Transverse colon (tissue), 4 donors: ENCODE measurements around the gene BAG5. TPM values are rescaled to one million over a fixed set of nuclear protein-coding genes. Genes with fewer than 3 reads are reported as not detected.

Experiments used
- DNase-seq: peaks from one replicate; pipeline ENCODE4 v3.0.0-alpha.2; 2019
- H3K27ac ChIP-seq, 4 donors: fragments of 200-600 bp; sonication (generic); 2 replicates each; pipeline ENCODE4 v1.5.1; 2016 to 2018; ENCODE audit warnings: inconsistent platforms in 4 of 4
- H3K27me3 ChIP-seq: fragments of 200-600 bp; sonication (generic); 2 replicates; pipeline ENCODE4 v1.5.1; 2017; ENCODE audit warnings: inconsistent platforms
- H3K36me3 ChIP-seq, 4 donors: fragments of 200-600 bp; sonication (generic); 2 replicates each; pipeline ENCODE4 v1.5.1; 2017 to 2019; ENCODE audit warnings: inconsistent platforms in 4 of 4
- H3K4me1 ChIP-seq, 4 donors: fragments of 200-600 bp; sonication (generic); 2 replicates each; pipeline ENCODE4 v1.5.1; 2017 to 2020; ENCODE audit warnings: inconsistent platforms in 4 of 4
- H3K4me3 ChIP-seq, 4 donors: fragments of 200-600 bp; sonication (generic); 1 replicate in 1 of 4; 2 replicates in 3 of 4; pipeline versions ENCODE4 v1.5.1 to v1.6.1; 2017 to 2019; ENCODE audit warnings: inconsistent platforms in 4 of 4
- H3K9me3 ChIP-seq, 2 donors: fragments of 200-600 bp; sonication (generic); 2 replicates each; pipeline ENCODE4 v1.5.1; 2017 to 2019; ENCODE audit warnings: inconsistent platforms in 2 of 2
- EP300 ChIP-seq: sonication (generic); formaldehyde crosslinking; IDR thresholded peaks from one replicate; pipeline ENCODE4 v1.6.1; 2017; ENCODE audit warnings: antibody characterized with exemption, low read depth
- POLR2A ChIP-seq: fragments of 450-650 bp; IDR thresholded peaks from one replicate; pipeline ENCODE4 v1.6.1; 2016; ENCODE audit warnings: antibody characterized with exemption, mild to moderate bottlenecking, moderate library complexity
- POLR2AphosphoS5 ChIP-seq, 3 donors: sonication (generic); formaldehyde crosslinking; IDR thresholded peaks; one replicate each; pipeline ENCODE4 v1.6.1; 2016; ENCODE audit warnings: antibody characterized with exemption in 3 of 3
- WGBS, 2 donors: methylation state at CpG; one replicate each; pipeline ENCODE4 v1.1.5; 2018; ENCODE audit warnings: low coverage in 1 of 2; 5-methylcytosine and 5-hydroxymethylcytosine counted together
- in situ Hi-C, 4 donors: fragments of 200-750 bp; cut with MboI; loops; one replicate each; pipeline versions ENCODE4 v1.15.0 to v1.15.1; 2017; ENCODE audit warnings: low sequenced_read_pairs in 3 of 4, low pct_ligation_motif_present in 1 of 4, low pct_unique_long_range_greater_than_20kb in 1 of 4
- intact Hi-C: fragments of 100-400 bp; cut with DNase I; formaldehyde crosslinking; loops from one replicate; pipeline ENCODE4 v1.15.1; 2023; ENCODE audit warnings: low total_unique reads
- total RNA-seq, 4 donors: library from RNA; depleted of rRNA; stranded (reverse); fragments of >200 nt; gene quantifications; one replicate each; pipeline ENCODE4 v1.1.0, GENCODE V29; 2016
- TF ChIP-seq, protein P1 (sequence below), 5 experiments: fragments of 200-600 bp in 3 of 5; fragments of 450-650 bp in 2 of 5; sonication (generic) in 3 of 5; IDR thresholded peaks; 1 replicate in 2 of 5; 2 replicates in 3 of 5; pipeline ENCODE4 v1.5.1; 2016 to 2017; ENCODE audit warnings: antibody characterized with exemption in 5 of 5, inconsistent platforms in 3 of 5, mild to moderate bottlenecking in 2 of 5, moderate library complexity in 1 of 5

BAG5 gene
- total RNA-seq, 4 donors from 2014 or later, result 10.8 to 26.3 (median 23.9) TPM

DNA sequence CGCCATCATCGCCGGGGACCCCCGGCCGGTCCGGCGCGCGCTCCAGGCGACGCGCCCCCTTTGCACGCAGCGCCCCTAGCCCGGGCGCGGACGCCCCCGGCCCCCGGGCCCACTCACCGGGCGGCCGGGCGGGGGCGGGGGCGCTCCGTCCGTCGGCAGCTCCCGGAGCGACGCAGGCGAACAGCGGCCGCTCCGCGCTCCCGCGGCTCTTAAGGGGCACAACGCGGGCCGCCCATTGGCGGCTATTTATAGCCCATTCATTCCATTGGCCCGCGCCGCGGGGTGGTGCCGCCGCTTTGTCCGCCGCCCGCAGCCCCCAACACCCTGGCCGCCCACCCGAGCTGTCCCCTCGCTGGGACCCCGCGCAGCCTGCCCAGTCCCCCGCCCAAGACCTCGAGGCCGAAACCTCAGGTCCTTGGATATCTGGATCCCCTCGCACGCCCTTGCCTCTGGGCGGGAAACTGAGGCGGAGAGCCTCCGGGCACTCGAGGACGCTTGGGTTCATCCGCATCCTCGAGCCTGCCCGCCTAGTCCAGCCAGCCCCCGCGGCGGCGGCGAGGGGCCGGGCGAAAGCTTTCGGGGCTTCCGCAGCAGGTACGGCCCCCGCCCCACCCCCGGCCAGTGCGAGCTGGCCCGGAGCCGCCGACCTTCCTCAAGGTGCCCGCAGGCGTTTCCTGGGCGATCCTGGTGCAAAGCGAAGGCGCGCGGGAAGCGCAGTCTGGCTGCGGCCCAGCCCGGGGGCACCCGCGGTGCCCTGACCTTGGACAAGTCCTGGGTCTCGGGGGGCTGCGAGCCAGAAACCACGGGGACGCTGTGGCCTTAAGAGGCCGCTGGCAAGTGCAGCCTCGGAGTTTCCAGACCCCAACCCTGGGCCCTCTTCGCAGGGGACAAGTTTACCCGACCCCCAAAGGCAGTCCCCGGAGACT, 39.5 kb downstream of the BAG5 start, which contains the start of gene CKB:
Gene CKB, minus strand, starts transcription at position 182 of the 926 bp plus-strand sequence. CDS start 337 bp downstream, outside the sequence.
- H3K4me3 ChIP-seq, result peak within 1 kb of the TSS; percentile 42 to 72 (median 65)
- intact Hi-C loops, result no loop called here
- H3K27ac ChIP-seq, result peak within 1 kb of the TSS; percentile 89 to 95 (median 92)
- 6% methylated on average over 50 of the region's 107 CpGs; no CpG with 5 or more reads in 1 of the 2 donors for WGBS, 2 donors
- peaks cover 54 to 82% (median 78%) of the 10 kb centered on the region in 4 donors for H3K4me1 ChIP-seq
- TF ChIP-seq POLR2A (peak; percentile 70), POLR2AphosphoS5 (IDR thresholded peaks at IDR 0.05) (peak; percentile 78 to 96 (median 91))
- TF ChIP-seq, protein P1, sequence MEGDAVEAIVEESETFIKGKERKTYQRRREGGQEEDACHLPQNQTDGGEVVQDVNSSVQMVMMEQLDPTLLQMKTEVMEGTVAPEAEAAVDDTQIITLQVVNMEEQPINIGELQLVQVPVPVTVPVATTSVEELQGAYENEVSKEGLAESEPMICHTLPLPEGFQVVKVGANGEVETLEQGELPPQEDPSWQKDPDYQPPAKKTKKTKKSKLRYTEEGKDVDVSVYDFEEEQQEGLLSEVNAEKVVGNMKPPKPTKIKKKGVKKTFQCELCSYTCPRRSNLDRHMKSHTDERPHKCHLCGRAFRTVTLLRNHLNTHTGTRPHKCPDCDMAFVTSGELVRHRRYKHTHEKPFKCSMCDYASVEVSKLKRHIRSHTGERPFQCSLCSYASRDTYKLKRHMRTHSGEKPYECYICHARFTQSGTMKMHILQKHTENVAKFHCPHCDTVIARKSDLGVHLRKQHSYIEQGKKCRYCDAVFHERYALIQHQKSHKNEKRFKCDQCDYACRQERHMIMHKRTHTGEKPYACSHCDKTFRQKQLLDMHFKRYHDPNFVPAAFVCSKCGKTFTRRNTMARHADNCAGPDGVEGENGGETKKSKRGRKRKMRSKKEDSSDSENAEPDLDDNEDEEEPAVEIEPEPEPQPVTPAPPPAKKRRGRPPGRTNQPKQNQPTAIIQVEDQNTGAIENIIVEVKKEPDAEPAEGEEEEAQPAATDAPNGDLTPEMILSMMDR (IDR thresholded peaks at IDR 0.05), result no peak
- no peaks in the 10 kb centered on the region for H3K9me3 ChIP-seq
- in situ Hi-C loops, result no loop called here
- peak; percentile 83 for DNase-seq
- peaks cover 10% of the 10 kb centered on the region for H3K27me3 ChIP-seq
- peaks cover 0 to 4% (median 0%) of the 10 kb centered on the region in 4 donors for H3K36me3 ChIP-seq

DNA sequence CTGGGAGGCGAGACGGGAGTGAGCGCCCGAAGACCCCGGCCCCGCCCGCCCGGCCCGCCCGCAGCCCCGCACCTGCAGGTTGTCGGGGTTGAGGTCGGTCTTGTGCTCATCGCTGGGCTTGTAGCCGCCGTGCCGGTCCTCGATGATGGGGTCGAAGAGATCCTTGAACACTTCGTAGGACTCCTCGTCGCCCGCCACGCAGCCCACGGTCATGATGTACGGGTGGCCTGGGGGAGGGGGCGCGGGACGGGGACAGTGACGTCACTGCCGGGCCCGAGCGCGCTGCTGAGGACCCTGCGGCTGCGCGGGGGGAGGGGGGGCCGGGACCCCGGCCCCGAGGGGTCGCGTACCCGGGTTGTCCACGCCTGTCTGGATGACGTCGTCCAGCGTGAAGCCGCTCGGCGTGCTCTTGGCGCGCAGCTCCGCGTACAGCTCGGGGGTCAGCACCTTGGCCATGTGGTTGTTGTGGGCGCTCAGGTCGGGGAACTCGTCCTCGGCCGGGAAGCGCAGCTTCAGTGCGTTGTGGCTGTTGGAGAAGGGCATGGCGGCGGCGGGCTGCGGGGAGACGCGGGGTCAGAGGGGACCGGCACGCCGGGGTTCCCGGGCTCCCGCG, 40.4 kb downstream of the BAG5 start:
- H3K36me3 ChIP-seq, result peaks cover 0 to 4% (median 0%) of the 10 kb centered on the region in 4 donors
- DNase-seq, result no peak
- intact Hi-C loops, result no loop called here
- in situ Hi-C loops, result no loop called here
- peaks cover 48 to 77% (median 71%) of the 10 kb centered on the region in 4 donors for H3K4me1 ChIP-seq
- peak overlapping the region; percentile 42 to 72 (median 65) for H3K4me3 ChIP-seq
- peak overlapping the region; percentile 89 to 95 (median 92) for H3K27ac ChIP-seq
- 0 to 1% methylated on average over 5 to 40 of the region's 74 CpGs for WGBS, 2 donors
- TF ChIP-seq, protein P1 (IDR thresholded peaks at IDR 0.05), result no peak
- TF ChIP-seq POLR2AphosphoS5 (IDR thresholded peaks at IDR 0.05) (peak in 1 of 3 donors; percentile 4), EP300 (no peak), POLR2A (no peak)
- no peaks in the 10 kb centered on the region for H3K9me3 ChIP-seq
- peaks cover 10% of the 10 kb centered on the region for H3K27me3 ChIP-seq

DNA sequence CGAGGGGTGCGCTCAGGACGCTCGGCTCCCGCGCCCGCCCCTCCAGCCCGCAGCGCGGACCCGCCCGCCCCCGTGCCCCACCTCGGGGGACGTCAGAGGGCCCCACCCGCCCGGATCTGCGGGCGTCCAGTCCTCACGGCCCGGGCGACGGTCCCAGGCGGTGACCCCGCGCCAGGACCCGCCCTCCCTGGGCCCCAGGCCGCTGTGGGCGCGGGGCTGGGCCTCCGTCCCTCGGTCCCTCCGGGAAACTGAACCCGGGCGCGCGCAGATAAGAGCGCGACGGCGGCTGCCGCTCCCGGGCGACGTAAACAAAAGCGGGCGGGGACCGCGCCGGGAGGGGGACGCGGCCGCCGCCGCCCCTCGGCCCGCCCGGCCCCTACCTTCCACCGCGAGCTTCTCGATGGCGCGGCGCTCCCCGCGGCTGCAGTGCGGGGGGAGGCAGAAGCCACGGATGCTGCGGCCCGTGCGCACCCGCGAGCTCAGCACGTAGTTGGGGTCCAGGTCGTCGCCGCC, 41.0 kb downstream of the BAG5 start:
- intact Hi-C loops (no loop called here), in situ Hi-C loops (no loop called here)
- Histone ChIP-seq H3K27me3 (peaks cover 10% of the 10 kb centered on the region), H3K36me3 (peaks cover 0 to 4% (median 0%) of the 10 kb centered on the region in 4 donors), H3K9me3 (no peaks in the 10 kb centered on the region), H3K4me1 (peaks cover 46 to 74% (median 65%) of the 10 kb centered on the region in 4 donors), H3K27ac (peak overlapping the region; percentile 89 to 95 (median 92)), H3K4me3 (peak overlapping the region; percentile 42 to 72 (median 65))
- no peak for DNase-seq
- TF ChIP-seq POLR2AphosphoS5 (IDR thresholded peaks at IDR 0.05) (no peak), EP300 (no peak), POLR2A (no peak)
- TF ChIP-seq, protein P1 (IDR thresholded peaks at IDR 0.05), result no peak
- WGBS, 2 donors, result 0% methylated on average over 57 of the region's 77 CpGs; no CpG with 5 or more reads in 1 of the 2 donors
